Mucosa of descending colon (tissue), 3 donors: ENCODE measurements around the gene AGPS. TPM values are rescaled to one million over a fixed set of nuclear protein-coding genes. Genes with fewer than 3 reads are reported as not detected.
A peak's percentile ranks its signal among the peaks of the same experiment; 100 is the strongest.

Experiments
- ATAC-seq: fragments of 200-7000 bp; cut with Tn5 transposase; one replicate; pipeline ENCODE4 v1.9.1; 2020; ENCODE audit warnings: mild to moderate bottlenecking, moderate library complexity
- DNase-seq, 3 donors: peaks; one replicate each; pipeline ENCODE4 v3.0.0-alpha.2; 2020
- H3K36me3 ChIP-seq: fragments of 200-600 bp; one replicate; pipeline ENCODE4 v1.8.0; 2021; ENCODE audit warnings: low read depth, mild to moderate bottlenecking
- H3K4me1 ChIP-seq: fragments of 200-600 bp; one replicate; pipeline ENCODE4 v1.8.0; 2021; ENCODE audit warnings: low read depth, mild to moderate bottlenecking
- H3K4me3 ChIP-seq: fragments of 200-600 bp; one replicate; pipeline ENCODE4 v1.8.0; 2021; ENCODE audit warnings: mild to moderate bottlenecking
- H3K9me3 ChIP-seq: fragments of 200-600 bp; one replicate; pipeline ENCODE4 v1.8.0; 2021; ENCODE audit warnings: mild to moderate bottlenecking
- CTCF ChIP-seq: fragments of 200-600 bp; IDR thresholded peaks from one replicate; pipeline ENCODE4 v1.8.0; 2022; ENCODE audit warnings: antibody characterized with exemption, mild to moderate bottlenecking
- intact Hi-C, 2 donors: fragments of 100-400 bp; cut with DNase I in 1 of 2; cut with micrococcal nuclease in 1 of 2; formaldehyde crosslinking; loops; one replicate each; pipeline versions ENCODE4 v1.11.0 to v1.11.1; 2022; cut with DNase I, micrococcal nuclease
- total RNA-seq, 3 donors: library from RNA; stranded (reverse); fragmentation: NEBNext Ultra II Directional in 2 of 3; extraction: Animal tissue kit (Norgen Biotek cat#: 25700) in 2 of 3; gene quantifications; one replicate each; pipeline versions ENCODE4 v1.2.1 to v1.2.4, GENCODE V29; 2021 to 2023
- donor health status: DM: no; HTN: no; CAD: no; lungs with moderate emphysema.
- donor health status: DM: no; HTN: no; CAD: no.
- donor health status: DM: no; HTN: yes; CAD: no.

The AGPS gene
- total RNA-seq, 3 donors from 2014 or later: 43.0 to 58.4 (median 48.7) TPM

- ATAC-seq (no peak), DNase-seq (no peak)
- Histone ChIP-seq H3K4me3 (no peak overlapping the region), H3K4me1 (no peaks in the 10 kb centered on the region), H3K9me3 (no peaks in the 10 kb centered on the region), H3K36me3 (no peaks in the 10 kb centered on the region)
- no peak for TF ChIP-seq CTCF
- intact Hi-C loops: no loop called here
These were observed 181.8 kb downstream of the AGPS start for GRCh38 chr2:177574356-177574755.

GRCh38 chr2:177575358-177575757 is 182.8 kb downstream of the AGPS start:
- no peak for TF ChIP-seq CTCF
- Histone ChIP-seq H3K36me3 (no peaks in the 10 kb centered on the region), H3K9me3 (no peaks in the 10 kb centered on the region), H3K4me3 (no peak overlapping the region), H3K4me1 (no peaks in the 10 kb centered on the region)
- no peak for DNase-seq
- no peak for ATAC-seq
- intact Hi-C loops: no loop called here

- no peak for DNase-seq
- H3K9me3 ChIP-seq: no peaks in the 10 kb centered on the region
- no peaks in the 10 kb centered on the region for H3K4me1 ChIP-seq
- no peaks in the 10 kb centered on the region for H3K36me3 ChIP-seq
- TF ChIP-seq CTCF: no peak
- no peak for ATAC-seq
- intact Hi-C loops: no loop called here
- no peak overlapping the region for H3K4me3 ChIP-seq
These were observed 184.5 kb downstream of the AGPS start for GRCh38 chr2:177577075-177577474.

GRCh38 chr2:177578454-177578853 is 185.9 kb downstream of the AGPS start:
- no peak for TF ChIP-seq CTCF
- Histone ChIP-seq H3K36me3 (no peaks in the 10 kb centered on the region), H3K4me1 (no peaks in the 10 kb centered on the region), H3K4me3 (no peak overlapping the region), H3K9me3 (no peaks in the 10 kb centered on the region)
- ATAC-seq (no peak), DNase-seq (no peak)
- intact Hi-C loops: no loop called here

- DNase-seq (peak in 1 of 3 donors; percentile 24), ATAC-seq (peak; percentile 90)
- H3K9me3 ChIP-seq: no peaks in the 10 kb centered on the region
- TF ChIP-seq CTCF: no peak
- no peaks in the 10 kb centered on the region for H3K36me3 ChIP-seq
- H3K4me1 ChIP-seq: no peaks in the 10 kb centered on the region
- intact Hi-C loops: no loop called here
- no peak overlapping the region for H3K4me3 ChIP-seq
These were observed 187.0 kb downstream of the AGPS start for GRCh38 chr2:177579486-177580036.

GRCh38 chr2:177582000-177582399 is 189.4 kb downstream of the AGPS start:
- TF ChIP-seq CTCF: no peak
- DNase-seq: no peak
- no peaks in the 10 kb centered on the region for H3K9me3 ChIP-seq
- no peaks in the 10 kb centered on the region for H3K4me1 ChIP-seq
- no peak overlapping the region for H3K4me3 ChIP-seq
- intact Hi-C loops: no loop called here
- no peak for ATAC-seq
- no peaks in the 10 kb centered on the region for H3K36me3 ChIP-seq
